AG04450 (cell line): ENCODE measurements around the gene LGALS1. TPM values are rescaled to one million over a fixed set of nuclear protein-coding genes. Genes with fewer than 3 reads are reported as not detected.
A peak's percentile ranks its signal among the peaks of the same experiment; 100 is the strongest.

Experiments used
- CTCF ChIA-PET: fragments of 300-600, 350-600 bp; formaldehyde crosslinking; extraction: SDS; loops from one replicate; lab custom pipeline; 2022; ENCODE audit warnings: antibody characterized with exemption, inconsistent platforms; lab: Charles Lee
- POLR2A ChIA-PET: fragments of 350-600 bp; formaldehyde crosslinking; extraction: SDS; loops from one replicate; lab custom pipeline; 2021; ENCODE audit warnings: antibody characterized with exemption, inconsistent platforms; lab: Yijun Ruan, JAX
- DNase-seq: peaks from one replicate; pipeline ENCODE4 v3.0.0-alpha.2; 2011; ENCODE audit warnings: low read depth, low spot score
- H3K27ac ChIP-seq: one replicate; pipeline ENCODE4 v1.5.1; 2012; ENCODE audit warnings: low read depth, low read length, control low read depth
- H3K27me3 ChIP-seq: one replicate; pipeline ENCODE4 v1.6.0; 2012; ENCODE audit warnings: low read length; ENCODE audit not compliant: control insufficient read depth, insufficient read depth
- H3K4me3 ChIP-seq: 2 replicates; pipeline ENCODE4 v1.5.1; 2011; ENCODE audit warnings: mild to moderate bottlenecking, low read depth, low read length, control low read depth
- H3K9me3 ChIP-seq: 2 replicates; pipeline ENCODE4 v1.5.1; 2012; ENCODE audit warnings: low read length; ENCODE audit not compliant: control insufficient read depth, insufficient read depth
- polyA minus RNA-seq: library from RNA; depleted of rRNA, polyadenylated mRNA; stranded (reverse); fragments of >200 nt; gene quantifications from 2 replicates; pipeline ENCODE4 v1.2.3, GENCODE V29; 2011; rRNA and poly(A)+ RNA removed
- polyA plus RNA-seq: library from polyadenylated mRNA; depleted of rRNA; stranded (reverse); fragments of >200 nt; gene quantifications from 2 replicates; pipeline ENCODE4 v1.2.3, GENCODE V29; 2011; rRNA removed
- TF ChIP-seq, protein P1 (sequence below): IDR thresholded peaks from 2 replicates; pipeline ENCODE4 v1.5.1; 2011; ENCODE audit warnings: low read depth, low read length, control low read depth, inconsistent platforms

The LGALS1 gene
- polyA plus RNA-seq (5,926 and 7,935 TPM in 2 replicates), polyA minus RNA-seq (3,546 and 5,412 TPM in 2 replicates)

DNA sequence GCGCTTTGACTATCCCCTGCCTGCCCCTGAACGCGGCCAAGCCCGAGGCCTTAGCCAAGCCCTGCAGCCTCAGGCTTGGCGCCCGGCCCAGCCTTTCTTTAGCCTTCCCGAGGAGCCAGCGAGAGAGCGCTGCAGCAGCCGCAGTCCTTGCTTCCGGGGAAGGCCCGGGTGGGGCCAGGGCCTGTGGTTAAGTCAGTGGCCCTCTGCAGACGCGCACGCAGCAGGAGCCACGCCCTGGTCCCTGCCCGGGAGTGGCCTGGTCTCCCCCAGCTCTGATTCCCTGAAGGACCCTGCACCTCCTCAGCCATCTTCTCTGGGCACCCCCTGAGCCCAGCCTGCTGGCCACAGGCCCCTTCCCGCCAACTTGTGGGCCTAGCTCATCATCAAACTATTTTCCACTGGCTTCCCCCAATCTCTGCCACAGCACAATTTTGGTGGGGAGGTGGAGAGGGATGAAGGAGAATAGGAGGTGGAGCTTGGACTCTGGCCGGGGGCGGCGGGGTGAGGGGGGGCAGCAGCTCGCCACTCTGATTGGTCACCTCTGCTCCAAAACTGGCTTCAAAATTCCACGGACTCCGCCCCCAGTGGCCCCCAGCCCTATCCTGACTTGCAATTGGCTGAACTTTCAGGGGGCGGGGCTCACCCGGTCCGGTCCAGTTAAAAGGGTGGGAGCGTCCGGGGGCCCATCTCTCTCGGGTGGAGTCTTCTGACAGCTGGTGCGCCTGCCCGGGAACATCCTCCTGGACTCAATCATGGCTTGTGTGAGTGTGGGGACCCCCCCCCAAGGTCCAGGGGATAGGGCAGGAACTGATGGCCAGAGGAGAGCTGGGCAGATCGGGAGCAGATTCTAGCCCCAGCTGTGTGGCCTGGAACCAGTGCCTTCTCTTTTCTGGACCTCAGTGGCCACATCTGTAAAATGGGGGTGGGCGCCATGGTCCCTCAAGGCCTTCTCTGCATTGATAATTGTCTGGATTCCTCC lies at the start of gene LGALS1:
Gene LGALS1 (plus strand): TSS at position 686 of the 979 bp plus-strand sequence. CDS start 67 bp downstream, at position 753.
- peak within 1 kb of the TSS; percentile 94 for H3K27ac ChIP-seq
- peak within 1 kb of the TSS; percentile 97 for H3K4me3 ChIP-seq
- TF ChIP-seq, protein P1, sequence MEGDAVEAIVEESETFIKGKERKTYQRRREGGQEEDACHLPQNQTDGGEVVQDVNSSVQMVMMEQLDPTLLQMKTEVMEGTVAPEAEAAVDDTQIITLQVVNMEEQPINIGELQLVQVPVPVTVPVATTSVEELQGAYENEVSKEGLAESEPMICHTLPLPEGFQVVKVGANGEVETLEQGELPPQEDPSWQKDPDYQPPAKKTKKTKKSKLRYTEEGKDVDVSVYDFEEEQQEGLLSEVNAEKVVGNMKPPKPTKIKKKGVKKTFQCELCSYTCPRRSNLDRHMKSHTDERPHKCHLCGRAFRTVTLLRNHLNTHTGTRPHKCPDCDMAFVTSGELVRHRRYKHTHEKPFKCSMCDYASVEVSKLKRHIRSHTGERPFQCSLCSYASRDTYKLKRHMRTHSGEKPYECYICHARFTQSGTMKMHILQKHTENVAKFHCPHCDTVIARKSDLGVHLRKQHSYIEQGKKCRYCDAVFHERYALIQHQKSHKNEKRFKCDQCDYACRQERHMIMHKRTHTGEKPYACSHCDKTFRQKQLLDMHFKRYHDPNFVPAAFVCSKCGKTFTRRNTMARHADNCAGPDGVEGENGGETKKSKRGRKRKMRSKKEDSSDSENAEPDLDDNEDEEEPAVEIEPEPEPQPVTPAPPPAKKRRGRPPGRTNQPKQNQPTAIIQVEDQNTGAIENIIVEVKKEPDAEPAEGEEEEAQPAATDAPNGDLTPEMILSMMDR = 0 out of 2 replicates have a peak, but pooled peaks have one; percentile 9
- H3K9me3 ChIP-seq = no peaks in the 10 kb centered on the region; the same call in 1 of the 2 replicates
- H3K27me3 ChIP-seq = no peaks in the 10 kb centered on the region
- ChIA-PET POLR2A (interaction anchor here (0.6 to 4.1 kb wide), 21 partner anchors 11 to 133 kb away, joined by 3 to 52 read pairs (median 8); partner anchors contain the start of genes GCAT, GGA1, LGALS2 and NOL12), CTCF (interaction anchor here (0.7 to 1.6 kb wide), 4 partner anchors 8 to 116 kb away, joined by 3 to 16 read pairs (median 4); no protein-coding TSS in a partner anchor)
- peak; percentile 98 for DNase-seq

DNA sequence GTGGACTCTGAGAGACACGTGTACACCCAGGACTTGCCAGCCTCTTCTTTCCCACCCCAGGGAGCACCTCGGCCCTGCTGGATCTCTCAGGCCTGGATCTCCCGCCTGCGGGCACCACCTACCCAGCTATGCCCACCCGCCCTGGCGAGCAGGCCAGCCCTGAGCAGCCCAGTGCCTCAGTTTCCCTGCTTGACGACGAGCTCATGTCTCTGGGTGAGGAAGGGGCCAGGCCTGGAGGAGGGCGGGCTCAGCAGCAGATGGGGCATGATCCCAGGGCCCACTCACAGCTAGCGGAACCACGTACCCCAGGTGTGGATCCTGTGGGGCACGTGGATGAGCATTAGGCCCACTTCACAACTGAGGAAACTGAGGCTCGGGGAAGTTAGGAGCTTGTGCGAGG lies 49.7 kb upstream of the LGALS1 start:
- no peak for DNase-seq
- POLR2A ChIA-PET = interaction anchor here (1.5 kb wide), 1 partner anchor 12 kb away, joined by 3 read pairs; no protein-coding TSS in a partner anchor
- TF ChIP-seq, protein P1 = no peak
- Histone ChIP-seq H3K27me3 (no peaks in the 10 kb centered on the region), H3K9me3 (no peaks in the 10 kb centered on the region; the same call in 1 of the 2 replicates), H3K4me3 (no peak overlapping the region), H3K27ac (no peak overlapping the region)
- CTCF ChIA-PET = interaction anchor here (0.7 to 2.6 kb wide), 6 partner anchors 8 to 70 kb away, joined by 3 to 10 read pairs (median 4); no protein-coding TSS in a partner anchor

DNA sequence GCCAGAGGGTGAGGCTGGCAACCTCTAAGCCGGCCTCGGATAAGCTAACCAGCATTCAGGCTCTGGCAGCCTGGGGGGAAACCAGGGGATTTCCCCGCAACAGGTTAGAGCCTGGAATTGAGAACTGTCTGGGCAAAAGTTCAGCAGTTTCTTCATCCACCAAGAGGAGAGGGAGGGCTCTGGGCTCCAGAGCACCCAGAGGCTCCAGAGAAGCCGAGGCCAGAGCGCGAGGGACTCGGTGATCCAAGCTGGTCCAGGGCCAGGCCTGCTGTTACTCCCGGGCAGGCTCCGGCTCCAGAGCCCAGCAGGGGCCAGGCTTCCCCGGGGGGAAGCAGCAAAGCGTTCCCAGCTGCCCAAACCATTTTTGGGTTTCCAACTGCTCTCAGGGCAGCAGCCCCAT lies 49.3 kb upstream of the LGALS1 start:
- no peak overlapping the region for H3K4me3 ChIP-seq
- CTCF ChIA-PET = interaction anchor here (1.1 to 2.6 kb wide), 4 partner anchors 8 to 69 kb away, joined by 3 to 10 read pairs (median 6); no protein-coding TSS in a partner anchor
- TF ChIP-seq, protein P1 = no peak
- no peak for DNase-seq
- peak overlapping the region; percentile 21 for H3K27ac ChIP-seq
- no peaks in the 10 kb centered on the region for H3K27me3 ChIP-seq
- POLR2A ChIA-PET = interaction anchor here (0.6 kb wide), 1 partner anchor 60 kb away, joined by 4 read pairs; the partner anchor contains the start of gene NOL12
- H3K9me3 ChIP-seq = no peaks in the 10 kb centered on the region; the same call in 1 of the 2 replicates

DNA sequence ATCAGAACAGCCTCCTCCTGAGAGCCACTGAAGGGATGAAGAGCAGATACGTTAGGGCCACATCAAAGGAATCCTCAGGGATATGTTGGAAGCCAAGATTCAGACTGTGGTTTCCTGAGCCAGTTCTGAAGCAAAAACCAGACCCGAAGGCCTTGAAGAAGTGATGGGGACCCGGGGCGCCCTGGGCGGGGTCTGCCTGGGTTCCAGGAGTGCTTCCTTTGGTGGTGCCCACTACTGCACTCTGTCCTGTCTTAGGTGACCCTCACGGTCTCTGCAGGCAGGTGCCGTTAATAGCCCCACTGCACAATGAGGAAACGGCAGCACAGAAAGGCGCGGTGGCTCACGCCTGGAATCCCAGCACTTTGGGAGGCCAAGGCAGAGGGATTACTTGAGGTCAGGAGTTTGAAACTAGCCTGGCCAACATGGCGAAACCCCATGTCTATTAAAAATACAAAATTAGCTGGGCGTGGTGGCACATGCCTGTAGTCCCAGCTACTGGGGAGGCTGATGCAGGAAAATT lies 48.8 kb upstream of the LGALS1 start:
- Histone ChIP-seq H3K27me3 (no peaks in the 10 kb centered on the region), H3K4me3 (no peak overlapping the region), H3K9me3 (no peaks in the 10 kb centered on the region; the same call in 1 of the 2 replicates), H3K27ac (peak overlapping the region; percentile 21)
- DNase-seq = no peak
- TF ChIP-seq, protein P1 = no peak
- ChIA-PET POLR2A (interaction anchor here (0.6 kb wide), 1 partner anchor 59 kb away, joined by 4 read pairs; the partner anchor contains the start of gene NOL12), CTCF (interaction anchor here (1.1 to 2.6 kb wide), 2 partner anchors 8 to 17 kb away, joined by 3 to 10 read pairs; no protein-coding TSS in a partner anchor)
